Measurements from ENCODE around the gene LRRC4C. TPM values are rescaled to one million over a fixed set of nuclear protein-coding genes. Genes with fewer than 3 reads are reported as not detected.

Gene LRRC4C
- total RNA-seq (1 to 10 TPM; 2.8 to 5.4 (median 3.5) TPM), polyA plus RNA-seq (1 to 10 TPM in 1 of 3 donors, under 1 TPM in 1, not detected in 1; 0.98 to 1.2 TPM)

DNA sequence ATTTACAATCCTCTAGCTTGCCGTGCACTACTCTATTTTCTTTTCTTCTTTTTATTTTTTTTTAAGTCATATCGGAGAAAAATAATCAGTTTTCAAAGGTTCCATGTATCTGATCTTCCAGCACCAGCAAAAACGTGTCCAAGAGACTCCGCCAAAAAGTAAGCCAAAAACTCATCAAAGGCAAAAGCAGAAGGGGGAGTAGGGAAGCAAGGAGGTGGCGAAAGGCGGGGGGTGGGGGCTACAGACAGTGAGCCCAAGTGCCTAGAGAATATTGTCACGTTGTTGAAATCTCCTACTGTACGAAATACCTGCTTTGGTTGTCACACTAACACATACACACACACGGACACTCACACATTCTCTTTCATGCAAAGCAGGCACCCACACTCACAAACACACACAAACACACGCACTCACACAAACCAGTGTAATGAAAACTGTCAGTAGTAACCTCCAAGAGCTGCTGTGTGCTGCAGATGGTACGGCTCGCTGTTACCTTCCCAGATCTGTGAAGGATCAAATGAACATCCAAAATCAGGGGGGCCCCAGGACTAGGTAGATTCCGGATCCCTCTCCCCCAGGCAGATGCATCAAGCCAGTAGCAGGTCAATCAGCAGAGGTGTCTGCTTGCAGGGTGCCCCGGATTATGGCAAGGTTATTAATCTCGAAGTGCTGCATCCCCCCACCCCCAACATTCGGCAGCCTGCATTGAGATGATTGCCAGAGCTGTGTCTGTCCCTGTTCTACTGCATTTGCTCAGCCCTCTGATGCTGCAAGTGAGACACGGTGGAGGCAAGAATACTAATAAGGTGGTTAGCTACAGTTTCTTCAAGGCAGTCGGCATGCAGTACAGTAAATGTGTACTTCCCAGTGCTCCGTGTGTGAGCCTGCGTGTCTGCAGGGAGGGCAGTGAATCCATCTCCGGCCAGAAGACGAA, at the start of gene LRRC4C:
Gene LRRC4C (minus strand): TSS at position 188 of the 937 bp plus-strand sequence.
- Histone ChIP-seq H3K4me1 (peaks cover 0 to 12% (median 4%) of the 10 kb centered on the region in 4 donors), H3K27ac (no peak within 1 kb of the TSS), H3K36me3 (no peaks in the 10 kb centered on the region), H3K9me3 (no peaks in the 10 kb centered on the region), H3K27me3 (peaks cover 0 to 37% (median 0%) of the 10 kb centered on the region in 3 donors), H3K4me3 (peak within 1 kb of the TSS in 1 of 4 donors; percentile 3)
- 10% methylated on average over 22 of the region's 22 CpGs for WGBS, 2 donors
- intact Hi-C loops (cut with DNase I) = loop anchor here (5.0 kb wide), 1 partner anchor 1063 kb away; no protein-coding TSS in a partner anchor
- no peak for DNase-seq
- TF ChIP-seq POLR2AphosphoS5 (IDR thresholded peaks at IDR 0.05) (no peak), EP300 (IDR thresholded peaks at IDR 0.05) (no peak), POLR2A (IDR thresholded peaks at IDR 0.05) (no peak)
- TF ChIP-seq, protein P1, sequence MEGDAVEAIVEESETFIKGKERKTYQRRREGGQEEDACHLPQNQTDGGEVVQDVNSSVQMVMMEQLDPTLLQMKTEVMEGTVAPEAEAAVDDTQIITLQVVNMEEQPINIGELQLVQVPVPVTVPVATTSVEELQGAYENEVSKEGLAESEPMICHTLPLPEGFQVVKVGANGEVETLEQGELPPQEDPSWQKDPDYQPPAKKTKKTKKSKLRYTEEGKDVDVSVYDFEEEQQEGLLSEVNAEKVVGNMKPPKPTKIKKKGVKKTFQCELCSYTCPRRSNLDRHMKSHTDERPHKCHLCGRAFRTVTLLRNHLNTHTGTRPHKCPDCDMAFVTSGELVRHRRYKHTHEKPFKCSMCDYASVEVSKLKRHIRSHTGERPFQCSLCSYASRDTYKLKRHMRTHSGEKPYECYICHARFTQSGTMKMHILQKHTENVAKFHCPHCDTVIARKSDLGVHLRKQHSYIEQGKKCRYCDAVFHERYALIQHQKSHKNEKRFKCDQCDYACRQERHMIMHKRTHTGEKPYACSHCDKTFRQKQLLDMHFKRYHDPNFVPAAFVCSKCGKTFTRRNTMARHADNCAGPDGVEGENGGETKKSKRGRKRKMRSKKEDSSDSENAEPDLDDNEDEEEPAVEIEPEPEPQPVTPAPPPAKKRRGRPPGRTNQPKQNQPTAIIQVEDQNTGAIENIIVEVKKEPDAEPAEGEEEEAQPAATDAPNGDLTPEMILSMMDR (IDR thresholded peaks at IDR 0.05) = no peak

DNA sequence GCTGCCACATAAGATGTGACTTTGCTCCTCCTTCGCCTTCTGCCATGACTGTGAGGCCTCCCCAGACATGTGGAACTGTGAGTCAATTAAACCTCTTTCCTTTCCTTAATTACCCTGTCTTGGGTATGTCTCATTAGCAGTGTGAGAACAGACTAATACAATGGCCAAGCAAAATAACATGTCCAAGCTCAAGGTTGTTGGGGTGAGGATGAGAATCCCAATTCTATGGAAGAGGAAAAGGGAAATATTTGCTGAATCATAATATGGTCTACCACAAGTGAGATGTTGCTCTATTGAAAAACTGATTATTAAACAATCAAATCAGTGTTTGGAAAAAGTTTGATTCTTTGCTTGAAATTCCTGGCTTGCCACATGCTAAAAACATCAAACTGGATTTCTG, 48.7 kb upstream of the LRRC4C start:
- H3K36me3 ChIP-seq = no peaks in the 10 kb centered on the region
- H3K27ac ChIP-seq = no peak overlapping the region
- no peaks in the 10 kb centered on the region for H3K9me3 ChIP-seq
- H3K4me3 ChIP-seq = no peak overlapping the region
- no peak for DNase-seq
- WGBS, 2 donors = 74 to 88% methylated on average over 1 of the region's 1 CpG
- H3K27me3 ChIP-seq = no peaks in the 10 kb centered on the region
- no peaks in the 10 kb centered on the region for H3K4me1 ChIP-seq
- TF ChIP-seq, protein P1 (IDR thresholded peaks at IDR 0.05) = no peak
- TF ChIP-seq POLR2A (IDR thresholded peaks at IDR 0.05) = no peak
- no peak for TF ChIP-seq EP300 (IDR thresholded peaks at IDR 0.05)
- TF ChIP-seq POLR2AphosphoS5 (IDR thresholded peaks at IDR 0.05) = no peak
- intact Hi-C loops (cut with DNase I) = no loop called here

DNA sequence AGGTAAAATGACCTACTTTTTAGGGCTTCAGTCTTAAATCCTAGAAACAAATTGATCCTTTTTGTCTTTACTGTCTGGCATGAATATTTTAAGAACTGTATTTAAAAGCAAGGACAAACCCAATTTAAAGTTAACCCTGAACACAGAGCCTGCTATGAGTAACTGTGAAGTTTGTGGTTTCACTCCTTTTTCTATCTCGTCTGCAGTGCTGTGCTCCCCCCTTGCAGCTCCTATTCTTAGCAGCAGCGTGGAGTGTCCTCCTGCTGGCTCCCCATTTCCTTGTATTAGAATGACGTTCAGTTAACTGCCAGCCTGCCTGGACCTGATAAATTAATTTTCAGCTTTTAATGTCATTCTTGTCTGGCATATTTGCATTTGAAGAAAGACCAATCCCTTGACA, 40.0 kb upstream of the LRRC4C start:
- H3K9me3 ChIP-seq = no peaks in the 10 kb centered on the region
- H3K4me1 ChIP-seq = no peaks in the 10 kb centered on the region
- 18 to 26% methylated on average over 3 of the region's 3 CpGs for WGBS, 2 donors
- no peak overlapping the region for H3K27ac ChIP-seq
- DNase-seq = no peak
- intact Hi-C loops (cut with DNase I) = no loop called here
- peaks cover 0 to 4% (median 0%) of the 10 kb centered on the region in 3 donors for H3K27me3 ChIP-seq
- no peaks in the 10 kb centered on the region for H3K36me3 ChIP-seq
- TF ChIP-seq POLR2A (IDR thresholded peaks at IDR 0.05) (no peak), POLR2AphosphoS5 (IDR thresholded peaks at IDR 0.05) (no peak), EP300 (IDR thresholded peaks at IDR 0.05) (no peak)
- TF ChIP-seq, protein P1 (IDR thresholded peaks at IDR 0.05) = no peak
- no peak overlapping the region for H3K4me3 ChIP-seq

DNA sequence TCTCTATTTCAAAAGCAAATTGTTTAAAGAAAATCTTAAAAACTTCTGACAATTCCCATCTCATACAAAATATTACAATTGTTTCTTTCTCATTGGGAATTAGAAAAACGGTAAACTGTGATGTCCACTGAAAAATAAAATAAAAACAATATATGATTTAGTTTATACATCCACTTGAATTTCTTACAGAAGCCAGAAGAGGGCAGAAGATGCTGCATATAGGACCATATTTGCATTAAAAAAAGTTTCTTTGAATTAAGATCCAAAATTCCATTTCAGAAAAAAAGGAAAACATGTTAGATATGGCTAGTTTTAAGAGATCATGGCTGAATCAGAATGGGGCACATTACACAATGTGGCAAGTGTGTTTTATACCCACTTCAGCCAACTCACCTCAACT, 39.3 kb upstream of the LRRC4C start:
- WGBS, 2 donors = 5 to 12% methylated on average over 1 of the region's 1 CpG
- Histone ChIP-seq H3K36me3 (no peaks in the 10 kb centered on the region), H3K27me3 (peaks cover 0 to 4% (median 0%) of the 10 kb centered on the region in 3 donors), H3K4me1 (no peaks in the 10 kb centered on the region), H3K27ac (no peak overlapping the region), H3K4me3 (no peak overlapping the region), H3K9me3 (no peaks in the 10 kb centered on the region)
- TF ChIP-seq POLR2A (IDR thresholded peaks at IDR 0.05) (no peak), POLR2AphosphoS5 (IDR thresholded peaks at IDR 0.05) (no peak), EP300 (IDR thresholded peaks at IDR 0.05) (no peak)
- TF ChIP-seq, protein P1 (IDR thresholded peaks at IDR 0.05) = no peak
- no peak for DNase-seq
- intact Hi-C loops (cut with DNase I) = no loop called here
